Pancreas (tissue), 10 donors: ENCODE measurements around the gene CBFA2T2. TPM values are rescaled to one million over a fixed set of nuclear protein-coding genes. Genes with fewer than 3 reads are reported as not detected.

ENCODE experiments used
- ATAC-seq, 4 donors: fragments of 200-7000 bp; cut with Tn5 transposase; one replicate each; pipeline versions ENCODE4 v1.8.0 to v1.9.1; 2020; ENCODE audit warnings: mild to moderate bottlenecking in 4 of 4, moderate library complexity in 4 of 4
- DNase-seq, 6 donors: peaks; one replicate each; pipeline ENCODE4 v3.0.0-alpha.2; 2020
- FAIRE-seq: peaks from 2 replicates; lab custom pipeline; 2012; peaks lifted over from hg19 to GRCh38; lab: Jason Lieb, UNC
- H3K27ac ChIP-seq, 4 donors: fragments of 200-600 bp; sonication (generic); 1 replicate in 3 of 4; 2 replicates in 1 of 4; pipeline versions ENCODE4 v1.5.0 to v1.8.0; 2020
- H3K27me3 ChIP-seq, 4 donors: fragments of 200-600 bp; one replicate each; pipeline ENCODE4 v1.8.0; 2021
- H3K36me3 ChIP-seq, 3 donors: fragments of 200-600 bp; sonication (generic) in 1 of 3; one replicate each; pipeline versions ENCODE4 v1.5.0 to v1.8.0; 2020 to 2021
- H3K4me1 ChIP-seq, 3 donors: fragments of 200-600 bp; one replicate each; pipeline ENCODE4 v1.8.0; 2021
- H3K4me3 ChIP-seq, 4 donors: fragments of 200-600 bp; sonication (generic) in 2 of 4; one replicate each; pipeline versions ENCODE4 v1.5.0 to v1.8.0; 2020 to 2021
- H3K9me3 ChIP-seq, 4 donors: fragments of 200-600 bp; one replicate each; pipeline ENCODE4 v1.8.0; 2021
- CTCF ChIP-seq, 4 donors: fragments of 200-600 bp; sonication (generic) in 3 of 4; IDR thresholded peaks; one replicate each; pipeline versions ENCODE4 v1.5.0 to v1.8.0; 2021; ENCODE audit warnings: antibody characterized with exemption in 4 of 4
- WGBS, 2 donors: extraction: QIAGEN DNeasy Blood & Tissue Kit; methylation state at CpG; one replicate each; pipeline ENCODE4 v1.1.7; 2013; 5-methylcytosine and 5-hydroxymethylcytosine counted together
- intact Hi-C, 3 donors: fragments of 100-400 bp; cut with DNase I; formaldehyde crosslinking; loops; one replicate each; pipeline versions ENCODE4 v1.11.1 to v1.14.2; 2022
- polyA plus RNA-seq, 2 donors: library from polyadenylated mRNA; stranded (reverse); fragments of 200-250 nt; gene quantifications; one replicate each; pipeline ENCODE4 v1.2.3, GENCODE V29; 2013
- total RNA-seq, 6 donors: library from RNA; stranded (reverse); fragmentation: NEBNext Ultra II Directional in 4 of 6; extraction: Animal tissue kit (Norgen Biotek cat#: 25700) in 4 of 6; gene quantifications; one replicate each; pipeline versions ENCODE4 v1.2.1 to v1.2.4, GENCODE V29; 2021 to 2023
- donor health status: healthy with polysubstance abuse.
- donor health status: DM: no; HTN: no; CAD: no; lungs with moderate emphysema.
- donor health status: DM: no; HTN: no; CAD: no.
- donor health status: control.
- donor health status: control.
- donor health status: Bipolar disorder and iron deficiency.
- donor health status: DM: yes; HTN: yes; CAD: no.
- donor health status: DM: no; HTN: no; CAD: no.
- donor health status: DM: no; HTN: no; CAD: no.
- donor health status: DM: yes; HTN: yes; CAD: no.

CBFA2T2 gene
- total and polyA plus RNA-seq, 8 donors = 4.7 to 11.6 (median 7.5) TPM

GRCh38 chr20:33601861-33602260 lies 112.0 kb downstream of the CBFA2T2 start:
- 96 to 99% methylated on average over 5 of the region's 5 CpGs for WGBS, 2 donors
- Histone ChIP-seq H3K36me3 (peaks cover 0 to under 1% (median 0%) of the 10 kb centered on the region in 3 donors), H3K27ac (no peak overlapping the region), H3K4me1 (peaks cover 0 to 3% (median 0%) of the 10 kb centered on the region in 3 donors), H3K9me3 (no peaks in the 10 kb centered on the region), H3K27me3 (no peaks in the 10 kb centered on the region), H3K4me3 (no peak overlapping the region)
- no peak for DNase-seq
- intact Hi-C loops = no loop called here
- no peak for ATAC-seq
- no peak for TF ChIP-seq CTCF (IDR thresholded peaks at IDR 0.05)
- FAIRE-seq = no peak

DNA sequence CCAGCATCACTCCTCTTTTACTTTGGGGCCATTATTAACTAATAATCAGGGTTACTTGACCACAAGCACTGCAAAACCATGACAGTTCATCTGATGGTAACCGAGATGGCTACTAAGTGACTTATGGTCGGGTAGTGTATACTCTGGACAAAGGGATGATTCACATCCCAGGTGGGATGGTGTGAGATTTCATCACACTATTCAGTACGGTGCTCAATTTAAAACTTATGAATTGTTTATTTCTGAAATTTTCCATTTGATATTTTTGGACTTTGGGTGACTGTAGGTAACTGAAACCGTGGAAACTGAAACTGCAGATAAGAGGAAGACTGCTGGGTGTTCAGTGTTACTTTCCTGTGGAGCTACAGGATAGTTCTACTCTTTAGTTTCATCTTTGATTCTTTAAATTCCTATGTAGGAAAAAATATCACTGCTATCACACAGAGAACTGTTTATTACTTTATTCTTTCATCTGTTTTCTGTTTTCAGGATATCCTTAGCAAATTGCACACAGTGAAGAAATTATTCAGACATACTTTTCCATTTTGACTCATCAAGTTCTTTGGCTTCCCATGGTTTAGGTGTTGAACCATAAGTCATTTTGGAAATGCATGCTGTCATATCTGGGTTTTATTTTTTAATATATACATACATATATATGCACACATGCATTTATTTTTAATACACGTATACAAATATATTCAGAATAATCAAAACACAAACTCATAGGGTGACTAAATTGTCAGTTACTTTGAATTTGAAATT lies 113.1 kb downstream of the CBFA2T2 start:
- FAIRE-seq (no peak), ATAC-seq (peak in 2 of 4 donors; percentile 29 to 50), DNase-seq (no peak)
- intact Hi-C loops = no loop called here
- no peak overlapping the region for H3K4me3 ChIP-seq
- H3K9me3 ChIP-seq = no peaks in the 10 kb centered on the region
- peaks cover 0 to 11% (median 0%) of the 10 kb centered on the region in 3 donors for H3K36me3 ChIP-seq
- no peak for TF ChIP-seq CTCF (IDR thresholded peaks at IDR 0.05)
- no peaks in the 10 kb centered on the region for H3K27me3 ChIP-seq
- H3K4me1 ChIP-seq = peaks cover 0 to 3% (median 0%) of the 10 kb centered on the region in 3 donors
- WGBS, 2 donors = 70 to 71% methylated on average over 5 of the region's 5 CpGs
- no peak overlapping the region for H3K27ac ChIP-seq

GRCh38 chr20:33604084-33604990 lies 114.4 kb downstream of the CBFA2T2 start:
- FAIRE-seq (no peak), ATAC-seq (peak in 1 of 4 donors; percentile 19), DNase-seq (no peak)
- Histone ChIP-seq H3K4me3 (no peak overlapping the region), H3K36me3 (peaks cover 0 to 14% (median 0%) of the 10 kb centered on the region in 3 donors), H3K9me3 (no peaks in the 10 kb centered on the region), H3K27ac (no peak overlapping the region), H3K4me1 (peaks cover 0 to 3% (median 0%) of the 10 kb centered on the region in 3 donors), H3K27me3 (no peaks in the 10 kb centered on the region)
- intact Hi-C loops = no loop called here
- no peak for TF ChIP-seq CTCF (IDR thresholded peaks at IDR 0.05)
- WGBS, 2 donors = 71 to 75% methylated on average over 5 of the region's 5 CpGs

DNA sequence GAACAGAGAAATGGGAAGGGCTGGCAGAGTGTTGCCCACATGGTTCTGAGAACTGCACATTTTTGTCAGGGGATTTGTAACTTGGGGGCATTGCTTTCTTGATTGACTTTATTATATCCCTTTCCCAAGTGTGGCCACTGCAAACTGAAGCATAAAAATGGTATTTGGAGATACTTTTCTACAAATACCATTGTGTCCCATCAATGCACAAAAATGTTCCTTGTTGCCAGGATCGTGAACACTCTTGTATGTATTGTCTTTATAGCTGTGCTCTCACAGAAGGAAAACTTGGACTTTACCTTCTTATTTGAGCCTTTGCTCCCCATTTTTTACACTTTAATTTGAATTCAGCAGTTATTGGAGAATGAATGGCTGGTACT lies 115.1 kb downstream of the CBFA2T2 start:
- H3K36me3 ChIP-seq = peaks cover 0 to 14% (median 0%) of the 10 kb centered on the region in 3 donors
- H3K27ac ChIP-seq = no peak overlapping the region
- DNase-seq (no peak), FAIRE-seq (no peak), ATAC-seq (no peak)
- no peaks in the 10 kb centered on the region for H3K27me3 ChIP-seq
- H3K9me3 ChIP-seq = no peaks in the 10 kb centered on the region
- H3K4me1 ChIP-seq = peaks cover 0 to 3% (median 0%) of the 10 kb centered on the region in 3 donors
- H3K4me3 ChIP-seq = no peak overlapping the region
- no peak for TF ChIP-seq CTCF (IDR thresholded peaks at IDR 0.05)
- intact Hi-C loops = no loop called here
- WGBS, 2 donors = 90% methylated on average over 1 of the region's 1 CpG
